SK-N-SH treated with all-trans-retinoic acid at 6 μM for 48 hours (cell line): ENCODE measurements around the gene RXRA.
A peak's percentile ranks its signal among the peaks of the same experiment; 100 is the strongest.

Experiments used
- ATAC-seq: fragments of 200-7000 bp; cut with Tn5 transposase; 3 replicates; pipeline ENCODE4 v1.9.1; 2020; ENCODE audit warnings: mild to moderate bottlenecking, moderate library complexity
- ARNTL ChIP-seq: fragments of 450-650 bp; formaldehyde crosslinking; IDR thresholded peaks from 2 replicates; pipeline ENCODE4 v1.5.0; 2020; ENCODE audit warnings: low read depth, mild to moderate bottlenecking, moderate library complexity, borderline replicate concordance
- BACH2 ChIP-seq: fragments of 250-450 bp; sonication (Bioruptor Pico); IDR thresholded peaks from 2 replicates; pipeline ENCODE4 v1.9.0; 2021; ENCODE audit warnings: mild to moderate bottlenecking, borderline replicate concordance
- CREB5 ChIP-seq: fragments of 250-450 bp; sonication (Bioruptor Pico); IDR thresholded peaks from 2 replicates; pipeline ENCODE4 v1.5.1; 2020; ENCODE audit warnings: low read depth, mild to moderate bottlenecking, moderate library complexity
- CSDC2 ChIP-seq: fragments of 250-450 bp; sonication (Bioruptor Pico); IDR thresholded peaks from 2 replicates; pipeline ENCODE4 v1.5.0; 2020; ENCODE audit warnings: mild to moderate bottlenecking, moderate library complexity
- GLIS3 ChIP-seq: fragments of 250-450 bp; sonication (Bioruptor Pico); IDR thresholded peaks from 2 replicates; pipeline ENCODE4 v1.5.0; 2020; ENCODE audit warnings: mild to moderate bottlenecking, moderate library complexity
- ISL1 ChIP-seq: fragments of 250-450 bp; sonication (Bioruptor Pico); IDR thresholded peaks from 2 replicates; pipeline ENCODE4 v2.1.2; 2022; ENCODE audit warnings: mild to moderate bottlenecking, moderate library complexity
- OSR1 ChIP-seq: fragments of 250-450 bp; sonication (Bioruptor Pico); IDR thresholded peaks from 2 replicates; pipeline ENCODE4 v1.8.0; 2022; ENCODE audit warnings: moderate library complexity, mild to moderate bottlenecking, inconsistent platforms
- POU6F1 ChIP-seq: fragments of 250-450 bp; sonication (Bioruptor Pico); IDR thresholded peaks from 2 replicates; pipeline ENCODE4 v1.8.0; 2021; ENCODE audit warnings: low read depth, mild to moderate bottlenecking, moderate library complexity, borderline replicate concordance
- PPARA ChIP-seq: fragments of 250-450 bp; sonication (Bioruptor Pico); IDR thresholded peaks from 2 replicates; pipeline ENCODE4 v1.5.0; 2020; ENCODE audit warnings: mild to moderate bottlenecking, borderline replicate concordance
- RARB ChIP-seq: fragments of 250-450 bp; sonication (Bioruptor Pico); IDR thresholded peaks from 2 replicates; pipeline ENCODE4 v1.8.0; 2021; ENCODE audit warnings: mild to moderate bottlenecking, moderate library complexity
- SNAI2 ChIP-seq: fragments of 250-450 bp; sonication (Bioruptor Pico); IDR thresholded peaks from 2 replicates; pipeline ENCODE4 v1.5.0; 2020; ENCODE audit warnings: mild to moderate bottlenecking, moderate library complexity
- TCF4 ChIP-seq: fragments of 250-450 bp; sonication (Bioruptor Pico); IDR thresholded peaks from 2 replicates; pipeline ENCODE4 v1.8.0; 2021; ENCODE audit warnings: mild to moderate bottlenecking, moderate library complexity, borderline replicate concordance
- TSHZ2 ChIP-seq: fragments of 250-450 bp; sonication (Bioruptor Pico); IDR thresholded peaks from 2 replicates; pipeline ENCODE4 v1.5.0; 2020; ENCODE audit warnings: mild to moderate bottlenecking, moderate library complexity
- ZC3H10 ChIP-seq: fragments of 250-450 bp; sonication (Bioruptor Pico); IDR thresholded peaks from 2 replicates; pipeline ENCODE4 v1.5.1; 2021; ENCODE audit warnings: mild to moderate bottlenecking, moderate library complexity
- ZFP3 ChIP-seq: fragments of 250-450 bp; sonication (Bioruptor Pico); IDR thresholded peaks from 2 replicates; pipeline ENCODE4 v1.5.0; 2020; ENCODE audit warnings: mild to moderate bottlenecking, moderate library complexity
- ZFP30 ChIP-seq: fragments of 450-650 bp; formaldehyde crosslinking; IDR thresholded peaks from 2 replicates; pipeline ENCODE4 v1.5.0; 2022; ENCODE audit warnings: mild to moderate bottlenecking, moderate library complexity
- ZNF565 ChIP-seq: fragments of 450-650 bp; formaldehyde crosslinking; conservative IDR thresholded peaks from 2 replicates; pipeline ENCODE4 v1.5.0; 2020; ENCODE audit warnings: low read depth, mild to moderate bottlenecking, moderate library complexity
- ZNF70 ChIP-seq: fragments of 450-650 bp; formaldehyde crosslinking; IDR thresholded peaks from 2 replicates; pipeline ENCODE4 v1.5.0; 2020; ENCODE audit warnings: mild to moderate bottlenecking, moderate library complexity
- ZNF8 ChIP-seq: fragments of 450-650 bp; formaldehyde crosslinking; IDR thresholded peaks from 2 replicates; pipeline ENCODE4 v1.5.0; 2020; ENCODE audit warnings: mild to moderate bottlenecking, moderate library complexity
- TF ChIP-seq, protein P1 (sequence below): fragments of 250-450 bp; sonication (Bioruptor Pico); IDR thresholded peaks from 2 replicates; pipeline ENCODE4 v1.5.1; 2021; ENCODE audit warnings: mild to moderate bottlenecking, moderate library complexity
- TF ChIP-seq, protein P2 (sequence below): fragments of 250-450 bp; sonication (Bioruptor Pico); IDR thresholded peaks from 2 replicates; pipeline ENCODE4 v1.8.0; 2020; ENCODE audit warnings: mild to moderate bottlenecking, moderate library complexity, borderline replicate concordance

The RXRA gene

DNA sequence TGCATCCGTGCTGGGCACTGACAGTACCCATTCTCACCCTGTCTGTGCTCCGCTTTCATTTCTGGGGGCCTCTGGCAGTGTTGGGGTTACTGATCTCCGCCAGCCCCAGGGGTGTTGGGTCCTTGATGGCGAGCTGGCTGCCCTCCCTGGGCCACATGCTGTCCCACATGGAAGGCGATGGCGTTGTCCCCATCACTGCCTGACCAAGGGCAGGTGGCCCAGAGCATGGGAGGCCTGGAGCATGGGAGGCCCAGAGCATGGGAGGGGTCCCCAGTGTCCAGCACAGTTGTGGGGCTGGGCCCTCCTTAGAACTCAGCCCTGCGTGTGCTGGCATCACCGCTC lies 50.9 kb downstream of the RXRA start:
- TF ChIP-seq OSR1 (no peak), SNAI2 (CRISPR knock-in tag) (no peak), ZNF70 (CRISPR knock-in tag) (no peak), POU6F1 (CRISPR knock-in tag) (no peak), ZC3H10 (no peak), TSHZ2 (no peak), ISL1 (no peak), CSDC2 (CRISPR knock-in tag) (no peak), ZFP3 (no peak), GLIS3 (CRISPR knock-in tag) (no peak), ZNF565 (CRISPR knock-in tag) (no peak), PPARA (no peak)
- ATAC-seq = no peak

GRCh38 chr9:134377976-134378375 lies 51.7 kb downstream of the RXRA start:
- TF ChIP-seq BACH2 = no peak
- no peak for TF ChIP-seq ZNF8 (CRISPR knock-in tag)
- TF ChIP-seq ISL1 = no peak
- peak; percentile 11; the same call in 1 of the 3 replicates for ATAC-seq

- no peak for ATAC-seq
- TF ChIP-seq RARB (CRISPR knock-in tag) = no peak
- no peak for TF ChIP-seq TSHZ2
- TF ChIP-seq SNAI2 (CRISPR knock-in tag) = no peak
- TF ChIP-seq, protein P1, sequence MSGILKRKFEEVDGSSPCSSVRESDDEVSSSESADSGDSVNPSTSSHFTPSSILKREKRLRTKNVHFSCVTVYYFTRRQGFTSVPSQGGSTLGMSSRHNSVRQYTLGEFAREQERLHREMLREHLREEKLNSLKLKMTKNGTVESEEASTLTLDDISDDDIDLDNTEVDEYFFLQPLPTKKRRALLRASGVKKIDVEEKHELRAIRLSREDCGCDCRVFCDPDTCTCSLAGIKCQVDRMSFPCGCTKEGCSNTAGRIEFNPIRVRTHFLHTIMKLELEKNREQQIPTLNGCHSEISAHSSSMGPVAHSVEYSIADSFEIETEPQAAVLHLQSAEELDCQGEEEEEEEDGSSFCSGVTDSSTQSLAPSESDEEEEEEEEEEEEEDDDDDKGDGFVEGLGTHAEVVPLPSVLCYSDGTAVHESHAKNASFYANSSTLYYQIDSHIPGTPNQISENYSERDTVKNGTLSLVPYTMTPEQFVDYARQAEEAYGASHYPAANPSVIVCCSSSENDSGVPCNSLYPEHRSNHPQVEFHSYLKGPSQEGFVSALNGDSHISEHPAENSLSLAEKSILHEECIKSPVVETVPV (CRISPR knock-in tag) = no peak
- no peak for TF ChIP-seq POU6F1 (CRISPR knock-in tag)
- no peak for TF ChIP-seq ZFP30 (CRISPR knock-in tag)
- TF ChIP-seq ZFP3 = no peak
- TF ChIP-seq ZNF70 (CRISPR knock-in tag) = no peak
- TF ChIP-seq TCF4 (CRISPR knock-in tag) = no peak
- no peak for TF ChIP-seq ZNF8 (CRISPR knock-in tag)
- no peak for TF ChIP-seq CREB5
- TF ChIP-seq OSR1 = no peak
- no peak for TF ChIP-seq GLIS3 (CRISPR knock-in tag)
- no peak for TF ChIP-seq ARNTL (CRISPR knock-in tag)
- TF ChIP-seq PPARA = no peak
- TF ChIP-seq ISL1 = no peak
- TF ChIP-seq, protein P2, sequence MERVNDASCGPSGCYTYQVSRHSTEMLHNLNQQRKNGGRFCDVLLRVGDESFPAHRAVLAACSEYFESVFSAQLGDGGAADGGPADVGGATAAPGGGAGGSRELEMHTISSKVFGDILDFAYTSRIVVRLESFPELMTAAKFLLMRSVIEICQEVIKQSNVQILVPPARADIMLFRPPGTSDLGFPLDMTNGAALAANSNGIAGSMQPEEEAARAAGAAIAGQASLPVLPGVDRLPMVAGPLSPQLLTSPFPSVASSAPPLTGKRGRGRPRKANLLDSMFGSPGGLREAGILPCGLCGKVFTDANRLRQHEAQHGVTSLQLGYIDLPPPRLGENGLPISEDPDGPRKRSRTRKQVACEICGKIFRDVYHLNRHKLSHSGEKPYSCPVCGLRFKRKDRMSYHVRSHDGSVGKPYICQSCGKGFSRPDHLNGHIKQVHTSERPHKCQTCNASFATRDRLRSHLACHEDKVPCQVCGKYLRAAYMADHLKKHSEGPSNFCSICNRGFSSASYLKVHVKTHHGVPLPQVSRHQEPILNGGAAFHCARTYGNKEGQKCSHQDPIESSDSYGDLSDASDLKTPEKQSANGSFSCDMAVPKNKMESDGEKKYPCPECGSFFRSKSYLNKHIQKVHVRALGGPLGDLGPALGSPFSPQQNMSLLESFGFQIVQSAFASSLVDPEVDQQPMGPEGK (CRISPR knock-in tag) = no peak
- TF ChIP-seq ZNF565 (CRISPR knock-in tag) = no peak
Measured at GRCh38 chr9:134378901-134379338, 52.7 kb downstream of the RXRA start.
